ENCODE results near the gene CIITA.

Gene CIITA

GRCh38 chr16:10836174-10836853, 40.7 kb upstream of the CIITA start:
- Histone ChIP-seq H3K9ac (ENCODE audit: low read length) (no peak overlapping the region), H3K9me3 (ENCODE audit: control insufficient read depth, low read length) (peaks cover 5% of the 10 kb centered on the region), H3K4me3 (ENCODE audit: low read length) (no peak overlapping the region), H3K36me3 (ENCODE audit: control insufficient read depth, insufficient read depth, low read length, severe bottlenecking) (no peaks in the 10 kb centered on the region), H3K27me3 (replicated peaks; ENCODE audit: control insufficient read depth, insufficient read depth, low read length) (peaks cover 34% of the 10 kb centered on the region), H3K4me1 (ENCODE audit: control insufficient read depth, insufficient read depth, low read length) (no peaks in the 10 kb centered on the region)
- DNase-seq (ENCODE audit: low read depth) = no peak

GRCh38 chr16:10838621-10839278, 38.3 kb upstream of the CIITA start:
- Histone ChIP-seq H3K9me3 (ENCODE audit: control insufficient read depth, low read length) (peaks cover 5% of the 10 kb centered on the region), H3K4me3 (ENCODE audit: low read length) (no peak overlapping the region), H3K9ac (ENCODE audit: low read length) (no peak overlapping the region), H3K4me1 (ENCODE audit: control insufficient read depth, insufficient read depth, low read length) (no peaks in the 10 kb centered on the region), H3K27me3 (replicated peaks; ENCODE audit: control insufficient read depth, insufficient read depth, low read length) (peaks cover 34% of the 10 kb centered on the region), H3K36me3 (ENCODE audit: control insufficient read depth, insufficient read depth, low read length, severe bottlenecking) (no peaks in the 10 kb centered on the region)
- no peak for DNase-seq (ENCODE audit: low read depth)

GRCh38 chr16:10839279-10839666, 37.7 kb upstream of the CIITA start:
- H3K27me3 ChIP-seq (replicated peaks; ENCODE audit: control insufficient read depth, insufficient read depth, low read length) = peaks cover 32% of the 10 kb centered on the region
- no peak for DNase-seq (ENCODE audit: low read depth)
- H3K9me3 ChIP-seq (ENCODE audit: control insufficient read depth, low read length) = peaks cover 5% of the 10 kb centered on the region
- H3K9ac ChIP-seq (ENCODE audit: low read length) = no peak overlapping the region
- no peaks in the 10 kb centered on the region for H3K4me1 ChIP-seq (ENCODE audit: control insufficient read depth, insufficient read depth, low read length)
- no peaks in the 10 kb centered on the region for H3K36me3 ChIP-seq (ENCODE audit: control insufficient read depth, insufficient read depth, low read length, severe bottlenecking)
- H3K4me3 ChIP-seq (ENCODE audit: low read length) = no peak overlapping the region

- no peaks in the 10 kb centered on the region for H3K36me3 ChIP-seq (ENCODE audit: control insufficient read depth, insufficient read depth, low read length, severe bottlenecking)
- no peak for DNase-seq (ENCODE audit: low read depth)
- peaks cover 29% of the 10 kb centered on the region for H3K27me3 ChIP-seq (replicated peaks; ENCODE audit: control insufficient read depth, insufficient read depth, low read length)
- no peaks in the 10 kb centered on the region for H3K4me1 ChIP-seq (ENCODE audit: control insufficient read depth, insufficient read depth, low read length)
- H3K4me3 ChIP-seq (ENCODE audit: low read length) = no peak overlapping the region
- H3K9ac ChIP-seq (ENCODE audit: low read length) = no peak overlapping the region
- peaks cover 5% of the 10 kb centered on the region for H3K9me3 ChIP-seq (ENCODE audit: control insufficient read depth, low read length)
Measured at GRCh38 chr16:10840703-10841102, 36.3 kb upstream of the CIITA start.

- H3K9me3 ChIP-seq (ENCODE audit: control insufficient read depth, low read length) = no peaks in the 10 kb centered on the region
- no peaks in the 10 kb centered on the region for H3K36me3 ChIP-seq (ENCODE audit: control insufficient read depth, insufficient read depth, low read length, severe bottlenecking)
- no peak overlapping the region for H3K9ac ChIP-seq (ENCODE audit: low read length)
- peaks cover under 1% of the 10 kb centered on the region for H3K4me1 ChIP-seq (ENCODE audit: control insufficient read depth, insufficient read depth, low read length)
- no peak for DNase-seq (ENCODE audit: low read depth)
- no peak overlapping the region for H3K4me3 ChIP-seq (ENCODE audit: low read length)
- peaks cover 13% of the 10 kb centered on the region for H3K27me3 ChIP-seq (replicated peaks; ENCODE audit: control insufficient read depth, insufficient read depth, low read length)
Measured at GRCh38 chr16:10846213-10846998, 30.6 kb upstream of the CIITA start.

- no peaks in the 10 kb centered on the region for H3K36me3 ChIP-seq (ENCODE audit: control insufficient read depth, insufficient read depth, low read length, severe bottlenecking)
- H3K4me1 ChIP-seq (ENCODE audit: control insufficient read depth, insufficient read depth, low read length) = peaks cover 3% of the 10 kb centered on the region
- H3K9me3 ChIP-seq (ENCODE audit: control insufficient read depth, low read length) = no peaks in the 10 kb centered on the region
- H3K9ac ChIP-seq (ENCODE audit: low read length) = no peak overlapping the region
- H3K27me3 ChIP-seq (replicated peaks; ENCODE audit: control insufficient read depth, insufficient read depth, low read length) = peaks cover 13% of the 10 kb centered on the region
- no peak for DNase-seq (ENCODE audit: low read depth)
- no peak overlapping the region for H3K4me3 ChIP-seq (ENCODE audit: low read length)
Measured at GRCh38 chr16:10847176-10847575, 29.8 kb upstream of the CIITA start.

GRCh38 chr16:10849736-10850477, 27.1 kb upstream of the CIITA start:
- H3K27me3 ChIP-seq (replicated peaks; ENCODE audit: control insufficient read depth, insufficient read depth, low read length) = peaks cover 13% of the 10 kb centered on the region
- no peaks in the 10 kb centered on the region for H3K36me3 ChIP-seq (ENCODE audit: control insufficient read depth, insufficient read depth, low read length, severe bottlenecking)
- no peak for DNase-seq (ENCODE audit: low read depth)
- H3K4me3 ChIP-seq (ENCODE audit: low read length) = no peak overlapping the region
- no peak overlapping the region for H3K9ac ChIP-seq (ENCODE audit: low read length)
- H3K9me3 ChIP-seq (ENCODE audit: control insufficient read depth, low read length) = no peaks in the 10 kb centered on the region
- H3K4me1 ChIP-seq (ENCODE audit: control insufficient read depth, insufficient read depth, low read length) = peaks cover 3% of the 10 kb centered on the region

- H3K27me3 ChIP-seq (replicated peaks; ENCODE audit: control insufficient read depth, insufficient read depth, low read length) = peaks cover 10% of the 10 kb centered on the region
- no peaks in the 10 kb centered on the region for H3K36me3 ChIP-seq (ENCODE audit: control insufficient read depth, insufficient read depth, low read length, severe bottlenecking)
- H3K9me3 ChIP-seq (ENCODE audit: control insufficient read depth, low read length) = no peaks in the 10 kb centered on the region
- no peak overlapping the region for H3K9ac ChIP-seq (ENCODE audit: low read length)
- DNase-seq (ENCODE audit: low read depth) = no peak
- H3K4me3 ChIP-seq (ENCODE audit: low read length) = no peak overlapping the region
- peaks cover 3% of the 10 kb centered on the region for H3K4me1 ChIP-seq (ENCODE audit: control insufficient read depth, insufficient read depth, low read length)
Measured at GRCh38 chr16:10850478-10850850, 26.5 kb upstream of the CIITA start.

GRCh38 chr16:10851512-10851911, 25.5 kb upstream of the CIITA start:
- H3K9ac ChIP-seq (ENCODE audit: low read length) = no peak overlapping the region
- peaks cover 9% of the 10 kb centered on the region for H3K27me3 ChIP-seq (replicated peaks; ENCODE audit: control insufficient read depth, insufficient read depth, low read length)
- no peak for DNase-seq (ENCODE audit: low read depth)
- H3K4me1 ChIP-seq (ENCODE audit: control insufficient read depth, insufficient read depth, low read length) = peaks cover 3% of the 10 kb centered on the region
- no peaks in the 10 kb centered on the region for H3K36me3 ChIP-seq (ENCODE audit: control insufficient read depth, insufficient read depth, low read length, severe bottlenecking)
- H3K4me3 ChIP-seq (ENCODE audit: low read length) = no peak overlapping the region
- no peaks in the 10 kb centered on the region for H3K9me3 ChIP-seq (ENCODE audit: control insufficient read depth, low read length)

GRCh38 chr16:10852286-10852685, 24.7 kb upstream of the CIITA start:
- no peak overlapping the region for H3K9ac ChIP-seq (ENCODE audit: low read length)
- H3K27me3 ChIP-seq (replicated peaks; ENCODE audit: control insufficient read depth, insufficient read depth, low read length) = peaks cover 3% of the 10 kb centered on the region
- no peak for DNase-seq (ENCODE audit: low read depth)
- peaks cover 3% of the 10 kb centered on the region for H3K4me1 ChIP-seq (ENCODE audit: control insufficient read depth, insufficient read depth, low read length)
- H3K4me3 ChIP-seq (ENCODE audit: low read length) = no peak overlapping the region
- H3K9me3 ChIP-seq (ENCODE audit: control insufficient read depth, low read length) = no peaks in the 10 kb centered on the region
- no peaks in the 10 kb centered on the region for H3K36me3 ChIP-seq (ENCODE audit: control insufficient read depth, insufficient read depth, low read length, severe bottlenecking)

- Histone ChIP-seq H3K4me3 (ENCODE audit: low read length) (no peak overlapping the region), H3K9me3 (ENCODE audit: control insufficient read depth, low read length) (no peaks in the 10 kb centered on the region), H3K27me3 (replicated peaks; ENCODE audit: control insufficient read depth, insufficient read depth, low read length) (no peaks in the 10 kb centered on the region), H3K4me1 (ENCODE audit: control insufficient read depth, insufficient read depth, low read length) (peaks cover 3% of the 10 kb centered on the region), H3K36me3 (ENCODE audit: control insufficient read depth, insufficient read depth, low read length, severe bottlenecking) (no peaks in the 10 kb centered on the region), H3K9ac (ENCODE audit: low read length) (no peak overlapping the region)
- DNase-seq (ENCODE audit: low read depth) = no peak
Measured at GRCh38 chr16:10852948-10853347, 24.1 kb upstream of the CIITA start.
